NCI-H748 treated with DMSO at 0.1 percent for 48 hours (cell line): ENCODE measurements around the gene OR1F1.

ENCODE experiments used
- DNase-seq: peaks from one replicate; lab custom pipeline; 2025; lab: John Stamatoyannopoulos, UW

The OR1F1 gene

DNA sequence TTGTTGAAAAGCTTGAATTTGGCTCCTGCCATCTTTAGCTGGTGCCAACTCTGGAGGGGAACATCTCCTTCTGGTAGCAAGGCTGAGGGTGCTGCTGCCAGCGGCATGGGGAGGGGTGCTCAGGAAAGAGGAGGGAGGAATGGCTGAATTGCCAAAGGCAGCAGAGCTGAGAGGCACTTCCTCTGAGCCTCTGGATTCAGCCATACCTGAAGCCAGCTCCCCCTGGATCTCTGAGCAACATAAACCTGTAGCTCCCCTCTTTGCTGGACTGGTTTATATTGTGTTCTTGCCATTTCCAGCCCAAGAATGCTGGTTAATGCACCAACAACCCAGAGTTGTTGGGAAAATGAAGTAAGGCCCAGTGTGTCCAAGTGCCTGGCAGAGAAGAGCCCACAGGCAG is 61.0 kb downstream of the OR1F1 start:
- DNase-seq: no peak

DNA sequence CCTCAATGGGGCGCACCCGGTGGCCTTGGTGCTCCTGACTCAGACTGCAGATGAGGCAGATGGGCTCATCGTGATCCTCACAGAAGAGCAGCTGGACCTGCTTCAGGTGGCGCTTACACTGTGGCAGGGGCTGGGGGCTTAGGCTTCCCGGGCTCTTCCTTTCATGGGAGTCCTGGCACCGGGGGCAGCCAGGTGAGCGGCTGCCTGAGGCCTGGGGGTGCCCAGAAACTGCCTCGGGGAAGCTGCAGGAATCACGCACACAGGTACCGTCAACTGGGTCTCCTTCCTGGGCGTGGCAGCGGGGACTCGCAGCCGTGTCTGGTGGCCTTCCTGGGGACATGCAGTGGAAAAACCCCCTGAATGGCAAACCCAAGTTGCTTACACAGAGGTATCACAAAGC is 61.4 kb downstream of the OR1F1 start:
- no peak for DNase-seq

DNA sequence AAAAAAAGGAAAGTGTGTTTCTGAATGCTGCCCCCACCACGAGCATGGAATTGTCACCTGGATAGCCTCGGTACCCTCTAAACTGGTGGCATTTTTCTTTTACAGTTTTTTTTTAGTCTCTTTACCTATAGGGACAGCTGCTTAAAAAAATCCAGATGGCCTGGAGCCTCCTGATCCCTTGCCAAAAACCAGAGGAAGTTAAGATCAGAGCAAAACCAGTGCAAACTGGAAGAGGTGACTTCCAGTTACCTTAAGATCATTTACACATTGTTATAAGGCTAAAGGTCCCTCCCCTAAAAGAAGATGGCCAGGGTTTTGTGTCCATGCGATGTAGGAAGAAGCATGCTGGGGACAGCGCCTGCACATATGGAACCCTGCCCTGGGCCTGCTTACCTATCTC is 65.0 kb downstream of the OR1F1 start:
- DNase-seq: no peak

DNA sequence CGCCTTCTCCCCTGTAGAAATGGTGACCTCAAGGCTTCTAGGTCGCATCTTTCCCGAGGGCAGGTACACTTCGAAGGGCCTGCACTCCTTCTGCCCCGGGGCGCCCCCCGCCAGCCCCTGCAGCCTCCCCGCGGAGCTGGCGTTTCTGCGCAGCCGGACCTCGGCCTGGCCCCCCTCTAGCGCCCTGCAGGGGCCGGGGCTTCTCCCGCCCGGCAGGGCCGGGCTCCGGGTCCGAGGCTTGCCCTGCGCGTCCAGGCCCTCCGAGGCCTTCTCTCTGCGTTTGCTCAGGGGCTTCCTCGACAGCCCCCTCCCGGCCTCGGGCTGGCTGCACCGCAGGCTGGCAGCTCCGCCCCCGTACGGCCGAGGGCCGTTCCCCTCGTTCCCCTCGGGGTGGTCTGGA is 66.3 kb downstream of the OR1F1 start:
- no peak for DNase-seq
